Ishikawa (cell line): Measurements from ENCODE around the gene MRAP.

Source experiments
- CEBPB ChIP-seq: IDR thresholded peaks from 2 replicates; pipeline ENCODE4 v1.6.1; 2012
- CREB1 ChIP-seq: IDR thresholded peaks from 2 replicates; pipeline ENCODE4 v1.6.1; 2012; ENCODE audit warnings: low read depth
- EGR1 ChIP-seq: IDR thresholded peaks from 2 replicates; pipeline ENCODE4 v1.6.1; 2012
- EP300 ChIP-seq: IDR thresholded peaks from 2 replicates; pipeline ENCODE4 v1.6.1; 2012; ENCODE audit warnings: borderline replicate concordance
- FOXM1 ChIP-seq: IDR thresholded peaks from 2 replicates; pipeline ENCODE4 v1.6.1; 2012; ENCODE audit warnings: low read depth, borderline replicate concordance
- MAX ChIP-seq: IDR thresholded peaks from 2 replicates; pipeline ENCODE4 v1.6.1; 2012
- NFIC ChIP-seq: IDR thresholded peaks from 2 replicates; pipeline ENCODE4 v1.6.1; 2012
- RAD21 ChIP-seq: IDR thresholded peaks from 2 replicates; pipeline ENCODE4 v1.6.1; 2012; ENCODE audit warnings: low read depth
- REST ChIP-seq: IDR thresholded peaks from 2 replicates; pipeline ENCODE4 v1.6.1; 2012; ENCODE audit warnings: low read depth, mild to moderate bottlenecking
- TAF1 ChIP-seq: IDR thresholded peaks from 2 replicates; pipeline ENCODE4 v1.6.1; 2012; ENCODE audit warnings: low read depth, mild to moderate bottlenecking
- TCF12 ChIP-seq: IDR thresholded peaks from 2 replicates; pipeline ENCODE4 v1.6.1; 2012; ENCODE audit warnings: low read depth
- TEAD4 ChIP-seq: IDR thresholded peaks from 2 replicates; pipeline ENCODE4 v1.6.1; 2012
- USF1 ChIP-seq: IDR thresholded peaks from 2 replicates; pipeline ENCODE4 v1.6.1; 2012
- YY1 ChIP-seq: IDR thresholded peaks from 2 replicates; pipeline ENCODE4 v1.6.1; 2012; ENCODE audit warnings: low read depth
- ZBTB7A ChIP-seq: IDR thresholded peaks from 2 replicates; pipeline ENCODE4 v1.6.1; 2012; ENCODE audit warnings: low read depth

Gene MRAP

GRCh38 chr21:32338209-32338921 lies 39.7 kb downstream of the MRAP start:
- TF ChIP-seq TCF12 (no peak), NFIC (no peak), MAX (no peak), USF1 (no peak), REST (no peak), RAD21 (no peak), EP300 (no peak), TAF1 (no peak), EGR1 (no peak), CREB1 (no peak), CEBPB (no peak), YY1 (no peak), FOXM1 (no peak), ZBTB7A (no peak), TEAD4 (no peak)

DNA sequence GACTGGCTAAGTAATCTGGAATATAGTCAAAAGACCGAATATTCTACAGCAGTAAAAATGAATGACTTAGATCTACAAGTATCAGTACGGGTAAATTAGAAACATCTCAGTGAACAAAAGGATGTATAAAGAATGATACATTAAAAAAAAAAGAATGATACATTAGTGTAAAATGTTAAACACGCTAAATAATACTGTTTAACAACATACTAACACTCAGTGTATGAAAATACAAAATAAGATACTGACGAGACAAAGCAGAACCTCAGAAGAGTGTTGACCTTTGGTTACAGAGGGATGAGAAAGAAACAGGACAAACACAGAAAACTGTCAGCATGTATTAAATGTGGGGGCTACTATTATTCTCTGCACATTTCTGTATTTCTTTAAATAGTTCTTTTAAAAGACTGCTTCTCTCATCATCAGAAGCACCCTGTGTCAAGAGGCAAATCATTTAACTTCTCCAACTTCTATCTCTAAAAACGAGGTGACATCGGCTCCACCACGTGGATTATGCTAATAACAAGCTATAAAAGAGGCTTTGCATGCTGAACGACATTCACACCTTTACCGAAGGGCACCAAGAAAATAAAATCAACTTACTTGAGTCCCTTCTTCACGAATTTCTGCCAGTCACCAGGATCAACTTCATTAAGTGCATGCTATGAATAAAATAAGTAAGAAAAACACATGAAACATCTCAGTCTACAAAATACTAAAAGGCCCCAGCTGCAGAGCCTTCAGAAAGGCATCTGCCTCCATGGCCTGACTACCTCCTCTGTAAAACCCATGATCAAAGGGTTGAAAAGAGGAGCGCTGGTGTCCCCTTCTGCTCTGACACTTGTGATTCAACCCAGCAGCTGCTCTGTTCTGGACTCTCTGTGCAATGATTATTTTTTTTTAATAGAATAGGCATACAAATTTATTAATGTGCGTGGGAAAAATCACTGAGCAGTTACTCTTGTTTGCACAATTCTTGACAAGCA lies 42.5 kb downstream of the MRAP start:
- TF ChIP-seq FOXM1, result no peak
- no peak for TF ChIP-seq RAD21
- TF ChIP-seq CREB1, result no peak
- no peak for TF ChIP-seq EP300
- no peak for TF ChIP-seq YY1

DNA sequence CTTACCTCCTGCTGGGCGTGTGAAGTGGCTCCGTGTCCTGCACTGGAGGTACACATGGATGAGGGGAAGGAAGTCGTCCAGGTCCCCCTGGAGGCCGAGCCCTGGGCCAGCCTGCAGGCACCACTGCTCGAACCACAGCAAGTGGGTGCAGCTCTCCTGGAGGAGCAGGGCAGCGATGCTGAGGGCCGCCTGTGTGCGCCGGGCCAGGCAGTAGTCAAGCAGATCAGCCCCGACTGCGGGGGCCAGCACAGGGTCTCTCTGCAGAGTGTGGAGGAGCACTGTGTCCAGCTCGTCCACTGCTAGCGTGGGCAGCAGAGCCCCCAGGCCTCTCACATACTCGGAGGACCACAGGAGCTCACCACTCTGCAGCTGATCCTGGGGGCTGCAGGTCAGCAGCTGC lies 48.3 kb downstream of the MRAP start:
- TF ChIP-seq YY1 (no peak), REST (no peak), USF1 (no peak), CEBPB (no peak), TCF12 (no peak), TEAD4 (no peak)

GRCh38 chr21:32347351-32347750 lies 48.7 kb downstream of the MRAP start:
- no peak for TF ChIP-seq CREB1
- no peak for TF ChIP-seq EP300
- TF ChIP-seq RAD21, result no peak
- no peak for TF ChIP-seq FOXM1
- no peak for TF ChIP-seq TAF1
- TF ChIP-seq REST, result no peak
- no peak for TF ChIP-seq USF1
- TF ChIP-seq TCF12, result no peak
- no peak for TF ChIP-seq ZBTB7A
- no peak for TF ChIP-seq EGR1
- TF ChIP-seq CEBPB, result no peak
- TF ChIP-seq YY1, result no peak
- no peak for TF ChIP-seq NFIC
- TF ChIP-seq TEAD4, result no peak
